ENCODE data around the gene BGLAP.

GRCh38 chr1:156247460-156248322 lies 5.7 kb downstream of the BGLAP start, which contains the start of gene PAQR6:
- TF ChIP-seq CTCF (IDR thresholded peaks at IDR 0.05) (no peak), POLR2A (IDR thresholded peaks at IDR 0.05) (no peak), EP300 (IDR thresholded peaks at IDR 0.05) (no peak)
